IMR-90 (cell line): ENCODE data around the gene SPDYC. TPM values are rescaled to one million over a fixed set of nuclear protein-coding genes. Genes with fewer than 3 reads are reported as not detected.

Source experiments
- ATAC-seq: fragments of 200-7000 bp; cut with Tn5 transposase; 2 replicates; pipeline ENCODE4 v1.9.1; 2020; ENCODE audit warnings: low read depth, mild to moderate bottlenecking, moderate library complexity
- BruUV-seq: library from RNA; stranded (reverse); fragments of 400-500 nt; replicated peaks from 2 replicates; lab custom pipeline; 2021; lab: Mats Ljungman, UMichigan
- CTCF ChIA-PET: fragments of 300-600 bp; formaldehyde crosslinking; extraction: SDS; loops from one replicate; lab custom pipeline; 2021; ENCODE audit warnings: antibody characterized with exemption; lab: Yijun Ruan, JAX
- POLR2A ChIA-PET: fragments of 300-600 bp; sonication (Branson Sonifier 250); formaldehyde crosslinking; loops from one replicate; lab custom pipeline; 2022; ENCODE audit warnings: antibody characterized with exemption; ENCODE audit not compliant: unreplicated experiment; lab: Charles Lee
- DNase-seq: peaks from one replicate; pipeline ENCODE4 v3.0.0; 2013
- H2AFZ ChIP-seq: replicated peaks from 2 replicates; pipeline ENCODE3; 2013; ENCODE audit warnings: low read length, mild to moderate bottlenecking; ENCODE audit not compliant: poor library complexity
- H2AK5ac ChIP-seq: 2 replicates; pipeline ENCODE4 v1.6.1; 2013; ENCODE audit warnings: low read depth, low read length, inconsistent platforms
- H2AK9ac ChIP-seq: replicated peaks from 2 replicates; pipeline ENCODE3; 2013; ENCODE audit warnings: mild to moderate bottlenecking, low read depth, low read length, moderate library complexity; ENCODE audit not compliant: poor library complexity
- H2BK120ac ChIP-seq: 2 replicates; pipeline ENCODE4 v1.6.1; 2013; ENCODE audit warnings: low read depth, low read length, inconsistent platforms
- H2BK15ac ChIP-seq: 3 replicates; pipeline ENCODE4 v1.6.1; 2013; ENCODE audit warnings: low read depth, low read length, inconsistent platforms
- H2BK20ac ChIP-seq: 2 replicates; pipeline ENCODE4 v1.6.1; 2013; ENCODE audit warnings: low read depth, mild to moderate bottlenecking, inconsistent platforms, low read length, moderate library complexity
- H2BK5ac ChIP-seq: 2 replicates; pipeline ENCODE4 v1.6.1; 2013; ENCODE audit warnings: mild to moderate bottlenecking, low read depth, low read length, inconsistent platforms; ENCODE audit not compliant: poor library complexity, severe bottlenecking
- H3K14ac ChIP-seq: replicated peaks from 2 replicates; pipeline ENCODE4 v1.6.1; 2013; ENCODE audit warnings: low read depth, low read length, inconsistent platforms
- H3K18ac ChIP-seq: 2 replicates; pipeline ENCODE4 v1.6.1; 2013; ENCODE audit warnings: low read depth, low read length, control low read depth
- H3K23ac ChIP-seq: 2 replicates; pipeline ENCODE4 v1.6.1; 2013; ENCODE audit warnings: low read depth, low read length, inconsistent platforms
- H3K27ac ChIP-seq: 2 replicates; pipeline ENCODE4 v1.5.1; 2013; ENCODE audit warnings: mild to moderate bottlenecking, control low read depth, low read length; ENCODE audit not compliant: insufficient read depth
- H3K27me3 ChIP-seq: 2 replicates; pipeline ENCODE4 v1.6.1; 2013; ENCODE audit warnings: low read length; ENCODE audit not compliant: control insufficient read depth, insufficient read depth
- H3K36me3 ChIP-seq: 2 replicates; pipeline ENCODE4 v1.6.1; 2013; ENCODE audit warnings: low read length, mixed read lengths; ENCODE audit not compliant: control insufficient read depth, insufficient read depth
- H3K4ac ChIP-seq: 2 replicates; pipeline ENCODE4 v1.6.1; 2013; ENCODE audit warnings: low read depth, low read length, inconsistent platforms
- H3K4me1 ChIP-seq: 2 replicates; pipeline ENCODE4 v1.6.1; 2013; ENCODE audit warnings: low read length, mixed read lengths; ENCODE audit not compliant: control insufficient read depth, insufficient read depth
- H3K4me2 ChIP-seq: 2 replicates; pipeline ENCODE4 v1.6.1; 2013; ENCODE audit warnings: low read depth, mild to moderate bottlenecking, control low read depth, low read length, moderate library complexity
- H3K4me3 ChIP-seq: 2 replicates; pipeline ENCODE4 v1.5.1; 2013; ENCODE audit warnings: low read depth, mild to moderate bottlenecking, control low read depth, low read length, moderate library complexity; ENCODE audit not compliant: insufficient read depth
- H3K56ac ChIP-seq: 2 replicates; pipeline ENCODE4 v1.6.1; 2013; ENCODE audit warnings: low read length, inconsistent platforms; ENCODE audit not compliant: insufficient read depth; ENCODE audit errors: extremely low read depth
- H3K79me1 ChIP-seq, 2 experiments: 2 replicates each; pipeline ENCODE4 v1.6.1; 2013; ENCODE audit warnings: low read length in 2 of 2, inconsistent platforms in 1 of 2, low read depth in 1 of 2
- H3K9ac ChIP-seq: 2 replicates; pipeline ENCODE4 v1.6.1; 2013; ENCODE audit warnings: low read depth, low read length, control low read depth
- H3K9me1 ChIP-seq: 2 replicates; pipeline ENCODE4 v1.6.1; 2013; ENCODE audit warnings: low read length, inconsistent platforms; ENCODE audit not compliant: insufficient read depth
- H3K9me3 ChIP-seq: 2 replicates; pipeline ENCODE4 v1.6.1; 2013; ENCODE audit warnings: low read length; ENCODE audit not compliant: control insufficient read depth, insufficient read depth
- H4K20me1 ChIP-seq: 2 replicates; pipeline ENCODE4 v1.6.1; 2013; ENCODE audit warnings: low read length, inconsistent platforms; ENCODE audit not compliant: insufficient read depth
- H4K5ac ChIP-seq: 2 replicates; pipeline ENCODE4 v1.6.1; 2013; ENCODE audit warnings: mild to moderate bottlenecking, low read depth, low read length, control low read depth
- H4K8ac ChIP-seq, 2 experiments: 2 replicates each; pipeline ENCODE4 v1.6.1; 2013; ENCODE audit warnings: low read depth in 2 of 2, low read length in 2 of 2, control low read depth in 1 of 2, inconsistent platforms in 1 of 2
- H4K91ac ChIP-seq: 2 replicates; pipeline ENCODE4 v1.6.1; 2013; ENCODE audit warnings: low read depth, low read length, inconsistent platforms; ENCODE audit not compliant: insufficient read depth
- BHLHE40 ChIP-seq: fragments of 150-350 bp; IDR thresholded peaks from 2 replicates; pipeline ENCODE4 v1.6.1; 2016; ENCODE audit warnings: mild to moderate bottlenecking, low read depth, low read length
- CEBPB ChIP-seq: IDR thresholded peaks from 2 replicates; pipeline ENCODE4 v1.6.1; 2012; ENCODE audit warnings: low read depth, low read length, improper control_type of control experiment
- CHD1 ChIP-seq: IDR thresholded peaks from 2 replicates; pipeline ENCODE4 v1.6.1; 2012; ENCODE audit warnings: low read depth, low read length, improper control_type of control experiment
- ELK1 ChIP-seq: fragments of 150-350 bp; IDR thresholded peaks from 2 replicates; pipeline ENCODE4 v1.6.1; 2016; ENCODE audit warnings: low read depth, mild to moderate bottlenecking, low read length, moderate library complexity, borderline replicate concordance
- FOS ChIP-seq: fragments of 150-350 bp; IDR thresholded peaks from 2 replicates; pipeline ENCODE4 v1.6.1; 2016; ENCODE audit warnings: low read depth, low read length
- MAFK ChIP-seq: IDR thresholded peaks from 2 replicates; pipeline ENCODE4 v1.6.1; 2012; ENCODE audit warnings: low read depth, low read length, improper control_type of control experiment
- MAZ ChIP-seq: IDR thresholded peaks from 2 replicates; pipeline ENCODE4 v1.6.1; 2012; ENCODE audit warnings: low read depth, mild to moderate bottlenecking, low read length, improper control_type of control experiment, moderate library complexity, borderline replicate concordance
- MXI1 ChIP-seq: IDR thresholded peaks from 2 replicates; pipeline ENCODE4 v1.6.1; 2012; ENCODE audit warnings: low read depth, mild to moderate bottlenecking, low read length, moderate library complexity, borderline replicate concordance
- NFE2L2 ChIP-seq: fragments of 150-350 bp; IDR thresholded peaks from 2 replicates; pipeline ENCODE4 v1.6.1; 2016; ENCODE audit warnings: low read depth, mild to moderate bottlenecking, low read length
- POLR2A ChIP-seq: IDR thresholded peaks from 2 replicates; pipeline ENCODE4 v1.6.1; 2012; ENCODE audit warnings: mild to moderate bottlenecking, low read depth, low read length
- RAD21 ChIP-seq: IDR thresholded peaks from 2 replicates; pipeline ENCODE4 v1.6.1; 2012; ENCODE audit warnings: low read length, improper control_type of control experiment
- RCOR1 ChIP-seq: IDR thresholded peaks from 2 replicates; pipeline ENCODE4 v1.6.1; 2012; ENCODE audit warnings: mild to moderate bottlenecking, low read length, improper control_type of control experiment; ENCODE audit not compliant: insufficient replicate concordance
- RFX5 ChIP-seq: IDR thresholded peaks from 2 replicates; pipeline ENCODE4 v1.8.0; 2012; ENCODE audit warnings: low read depth, mild to moderate bottlenecking, low read length, moderate library complexity
- SMC3 ChIP-seq: fragments of 150-350 bp; IDR thresholded peaks from 2 replicates; pipeline ENCODE4 v1.6.1; 2016; ENCODE audit warnings: low read depth, mild to moderate bottlenecking, antibody characterized with exemption, low read length, moderate library complexity
- USF2 ChIP-seq: fragments of 150-350 bp; IDR thresholded peaks from 2 replicates; pipeline ENCODE4 v1.6.1; 2017; ENCODE audit warnings: mild to moderate bottlenecking, antibody characterized with exemption, low read length, low read depth
- WGBS, 2 experiments: methylation state at CpG; one replicate each; pipeline versions ENCODE4 v1.1.5 to v1.1.7; 2013; ENCODE audit warnings: missing lambda C conversion rate in 2 of 2; ENCODE audit not compliant: insufficient read length in 1 of 2; ENCODE audit errors: extremely low coverage in 2 of 2; 5-methylcytosine and 5-hydroxymethylcytosine counted together
- dilution Hi-C: fragments of 300-500 bp; cut with HindIII; formaldehyde crosslinking; loops from one replicate; pipeline ENCODE4 v1.14.3; 2018; ENCODE audit warnings: low sequenced_read_pairs; ENCODE audit not compliant: unreplicated experiment
- in situ Hi-C: fragments of 300-500 bp; cut with MboI; formaldehyde crosslinking; loops from 3 replicates; pipeline ENCODE4 v1.14.3; 2019; ENCODE audit warnings: low sequenced_read_pairs, inconsistent platforms, mixed read lengths
- intact Hi-C: fragments of 100-400 bp; cut with micrococcal nuclease; formaldehyde crosslinking; loops from 2 replicates; pipeline ENCODE4 v1.10.0; 2022
- polyA plus RNA-seq, 3 experiments: library from polyadenylated mRNA; depleted of rRNA; stranded (reverse); fragments of >200 nt; gene quantifications; 2 replicates each; pipeline ENCODE4 v1.2.3, GENCODE V29; 2012; ENCODE audit warnings: low replicate concordance in 1 of 3
- total RNA-seq: library from RNA; depleted of rRNA; stranded (reverse); fragments of >200 nt; gene quantifications from 2 replicates; pipeline ENCODE4 v1.2.3, GENCODE V29; 2012
- TF ChIP-seq, protein P1 (sequence below): conservative IDR thresholded peaks from 2 replicates; pipeline ENCODE4 v1.5.1; 2012; ENCODE audit warnings: mild to moderate bottlenecking, low read depth, low read length, improper control_type of control experiment

The SPDYC gene
- total and polyA plus RNA-seq, 2 of the 4 experiments (the other 2 are of a cell fraction) = not detected

DNA sequence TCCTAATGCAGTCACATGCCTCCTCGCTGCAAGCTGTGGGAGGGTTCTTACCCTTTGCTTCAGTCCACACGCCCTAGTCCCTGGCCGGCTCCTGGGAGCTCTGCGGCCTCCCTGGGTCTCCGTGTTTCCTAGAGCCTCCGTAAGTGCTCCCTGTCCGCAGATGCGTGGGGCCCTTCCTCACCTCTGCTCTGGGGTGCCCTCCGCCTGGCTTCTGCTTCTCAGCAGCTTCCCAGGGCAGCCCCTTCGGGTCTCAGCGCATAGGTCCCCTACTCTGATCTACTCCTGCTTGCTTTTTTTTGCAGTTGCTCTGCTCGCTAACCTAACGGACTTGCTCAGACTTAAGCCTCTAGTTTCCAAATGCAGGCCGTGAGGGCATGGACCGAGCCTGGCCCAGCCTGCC is 34.1 kb downstream of the SPDYC start:
- intact Hi-C loops = no loop called here
- ChIA-PET CTCF (interaction anchor here (1.7 kb wide), 1 partner anchor 126 kb away, joined by 5 read pairs; no protein-coding TSS in a partner anchor), POLR2A (no interaction called here)
- no peak overlapping the region for H3K4me3 ChIP-seq
- no peak overlapping the region for H2BK5ac ChIP-seq
- dilution Hi-C loops = no loop called here
- no peak overlapping the region for H2AFZ ChIP-seq
- DNase-seq (no peak), ATAC-seq (no peak)
- peaks cover 62% of the 10 kb centered on the region for H3K36me3 ChIP-seq
- no peaks in the 10 kb centered on the region for H3K9me1 ChIP-seq
- no peak overlapping the region for H2AK5ac ChIP-seq
- no peak overlapping the region for H3K4me2 ChIP-seq
- TF ChIP-seq CHD1 (no peak), ELK1 (no peak), RCOR1 (no peak), SMC3 (no peak), USF2 (no peak), RFX5 (no peak), CEBPB (no peak), FOS (no peak), POLR2A (no peak), MXI1 (no peak), NFE2L2 (no peak), RAD21 (no peak), BHLHE40 (no peak), MAFK (no peak), MAZ (no peak)
- TF ChIP-seq, protein P1, sequence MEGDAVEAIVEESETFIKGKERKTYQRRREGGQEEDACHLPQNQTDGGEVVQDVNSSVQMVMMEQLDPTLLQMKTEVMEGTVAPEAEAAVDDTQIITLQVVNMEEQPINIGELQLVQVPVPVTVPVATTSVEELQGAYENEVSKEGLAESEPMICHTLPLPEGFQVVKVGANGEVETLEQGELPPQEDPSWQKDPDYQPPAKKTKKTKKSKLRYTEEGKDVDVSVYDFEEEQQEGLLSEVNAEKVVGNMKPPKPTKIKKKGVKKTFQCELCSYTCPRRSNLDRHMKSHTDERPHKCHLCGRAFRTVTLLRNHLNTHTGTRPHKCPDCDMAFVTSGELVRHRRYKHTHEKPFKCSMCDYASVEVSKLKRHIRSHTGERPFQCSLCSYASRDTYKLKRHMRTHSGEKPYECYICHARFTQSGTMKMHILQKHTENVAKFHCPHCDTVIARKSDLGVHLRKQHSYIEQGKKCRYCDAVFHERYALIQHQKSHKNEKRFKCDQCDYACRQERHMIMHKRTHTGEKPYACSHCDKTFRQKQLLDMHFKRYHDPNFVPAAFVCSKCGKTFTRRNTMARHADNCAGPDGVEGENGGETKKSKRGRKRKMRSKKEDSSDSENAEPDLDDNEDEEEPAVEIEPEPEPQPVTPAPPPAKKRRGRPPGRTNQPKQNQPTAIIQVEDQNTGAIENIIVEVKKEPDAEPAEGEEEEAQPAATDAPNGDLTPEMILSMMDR = no peak
- no peak overlapping the region for H2AK9ac ChIP-seq
- no peak overlapping the region for H3K4ac ChIP-seq
- no peak overlapping the region for H3K18ac ChIP-seq
- H3K9ac ChIP-seq = no peak overlapping the region
- no peak overlapping the region for H4K91ac ChIP-seq
- H4K8ac ChIP-seq = no peak overlapping the region
- no peak overlapping the region for H3K27ac ChIP-seq
- no TSS peak for BruUV-seq
- H3K79me1 ChIP-seq = peaks cover 0 to 7% of the 10 kb centered on the region in 2 experiments; a peak in 2 of 4 replicates
- H3K56ac ChIP-seq = no peak overlapping the region
- H2BK15ac ChIP-seq = no peak overlapping the region
- no peaks in the 10 kb centered on the region for H3K9me3 ChIP-seq
- no peaks in the 10 kb centered on the region for H3K4me1 ChIP-seq
- in situ Hi-C loops = no loop called here
- WGBS, 2 experiments = 92% methylated on average over 11 of the region's 15 CpGs; no CpG with 5 or more reads in 1 of the 2 experiments
- H2BK120ac ChIP-seq = no peak overlapping the region
- no peak overlapping the region for H3K23ac ChIP-seq
- no peaks in the 10 kb centered on the region for H3K27me3 ChIP-seq
- H4K20me1 ChIP-seq = peaks cover 11% of the 10 kb centered on the region; the same call in 1 of the 2 replicates
- H3K14ac ChIP-seq = no peak overlapping the region
- H4K5ac ChIP-seq = no peak overlapping the region
- no peak overlapping the region for H2BK20ac ChIP-seq
